Fibroblast of skin of back (primary cell): Measurements from ENCODE around the gene CCT2.

Source experiments
- DNase-seq: peaks from one replicate; pipeline ENCODE4 v3.0.0-alpha.2; 2013

CCT2 gene

DNA sequence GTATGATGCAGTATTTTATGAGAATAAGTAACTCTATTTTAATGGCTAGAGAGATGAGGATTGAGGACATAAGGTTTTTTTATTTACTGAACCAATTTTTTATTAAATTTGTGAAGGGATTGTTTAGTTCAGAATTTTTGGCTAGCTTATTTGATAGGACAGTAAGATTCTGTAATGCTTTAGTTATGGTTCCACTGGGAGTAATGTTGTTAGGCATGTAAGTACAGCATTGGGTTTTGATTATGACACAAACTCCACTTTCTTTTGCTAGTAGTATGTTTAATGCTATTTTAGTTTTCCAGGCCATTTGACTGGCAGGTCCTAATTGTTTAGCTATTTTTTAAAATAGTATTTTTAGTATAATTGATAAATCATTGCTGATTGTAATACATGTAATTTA is 59.3 kb downstream of the CCT2 start:
- no peak for DNase-seq

DNA sequence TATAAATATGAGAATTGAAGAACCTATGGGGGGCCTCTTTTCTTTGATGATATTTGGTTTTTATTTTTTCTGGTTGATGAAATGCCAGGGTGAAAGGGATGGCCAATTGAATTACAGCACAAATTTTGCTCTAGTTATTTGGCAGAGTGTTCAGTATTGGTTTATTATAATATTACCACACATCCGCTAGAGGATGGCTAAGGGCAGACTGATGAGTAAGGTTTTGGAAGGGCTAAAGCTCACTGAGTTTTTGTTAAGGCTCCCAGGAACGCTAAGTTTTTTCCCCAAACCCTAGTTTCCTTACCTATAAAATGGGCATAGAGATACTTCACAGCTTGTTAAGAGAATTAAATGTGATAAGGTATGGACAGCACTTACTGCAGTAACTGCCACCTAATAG is 59.8 kb downstream of the CCT2 start:
- DNase-seq: no peak

GRCh38 chr12:69647178-69647577 is 61.9 kb downstream of the CCT2 start:
- no peak for DNase-seq

DNA sequence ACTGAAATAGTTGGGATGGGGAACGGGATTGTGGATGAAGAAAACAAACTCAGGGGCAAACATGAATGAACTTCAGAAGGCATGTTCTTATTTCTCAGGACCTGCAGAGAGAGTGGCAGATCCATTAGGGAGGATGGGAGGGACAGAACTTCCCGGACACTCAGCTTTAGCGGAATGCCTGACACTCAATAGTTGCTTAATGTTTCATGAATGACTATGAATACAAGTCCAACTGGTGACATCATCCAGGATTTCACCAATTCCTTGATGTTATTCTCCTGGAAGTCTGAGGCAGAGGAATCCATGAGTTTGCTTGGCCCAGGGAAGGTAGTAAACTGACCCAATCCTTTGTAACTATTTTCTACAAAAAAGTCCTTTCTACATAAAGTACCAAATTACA is 63.2 kb downstream of the CCT2 start:
- DNase-seq: peak; percentile 90

GRCh38 chr12:69649529-69649928 is 64.3 kb downstream of the CCT2 start:
- DNase-seq: peak; percentile 34
